ENCODE results near the gene FSTL1. TPM values are rescaled to one million over a fixed set of nuclear protein-coding genes. Genes with fewer than 3 reads are reported as not detected.

The FSTL1 gene
- total and polyA plus RNA-seq, 7 experiments from 2014 or later = 0.05 to 0.58 (median 0.29) TPM; not detected in 3

DNA sequence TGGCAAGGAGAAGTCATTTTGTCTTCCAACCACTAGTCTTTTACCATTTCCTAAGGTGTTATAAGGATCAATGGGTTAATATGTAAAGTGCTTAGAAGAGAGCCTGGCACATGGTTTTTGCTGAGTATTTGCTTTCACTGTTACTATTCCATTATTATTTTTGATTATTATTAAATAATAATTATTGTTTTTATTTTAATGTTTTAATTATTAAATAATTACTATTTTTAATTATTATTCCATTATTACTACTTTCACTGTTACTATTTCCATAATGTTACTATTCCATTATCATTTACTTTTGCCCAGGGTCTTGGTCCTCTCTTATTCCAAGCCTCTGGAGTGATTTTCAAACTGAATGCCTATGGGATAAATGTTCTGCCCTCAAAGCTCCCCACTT is 48.5 kb downstream of the FSTL1 start:
- no peaks in the 10 kb centered on the region for H3K9me3 ChIP-seq (ENCODE audit: control insufficient read depth in 2 of 3, low read length in 3 of 3)
- Mint-ChIP-seq H3K4me3 (no peak overlapping the region), H3K27me3 (no peaks in the 10 kb centered on the region), H3K9me3 (no peaks in the 10 kb centered on the region), H3K36me3 (no peaks in the 10 kb centered on the region), H3K27ac (no peak overlapping the region), H3K4me1 (no peaks in the 10 kb centered on the region)
- H3K27me3 ChIP-seq (ENCODE audit: control insufficient read depth in 2 of 2, insufficient read depth in 2 of 2, low read length in 2 of 2) = no peaks in the 10 kb centered on the region
- no peaks in the 10 kb centered on the region for H3K36me3 ChIP-seq (ENCODE audit: control insufficient read depth in 2 of 3, insufficient read depth in 3 of 3, low read length in 3 of 3)
- H3K4me1 ChIP-seq (ENCODE audit: control insufficient read depth in 2 of 2, insufficient read depth in 2 of 2, low read length in 2 of 2) = no peaks in the 10 kb centered on the region
- no peak overlapping the region for H3K4me3 ChIP-seq (ENCODE audit: low read length)
- ATAC-seq = no peak
- DNase-seq = no peak
- CTCF ChIA-PET = no interaction called here
- POLR2A ChIA-PET = interaction anchor here (0.8 kb wide), 1 partner anchor 203 kb away, joined by 3 read pairs; no protein-coding TSS in a partner anchor
- intact Hi-C loops (cut with micrococcal nuclease) = no loop called here
- no peak overlapping the region for H3K27ac ChIP-seq (ENCODE audit: low read depth, low read length)

GRCh38 chr3:120399372-120399771 is 51.4 kb downstream of the FSTL1 start:
- no peak for ATAC-seq

DNA sequence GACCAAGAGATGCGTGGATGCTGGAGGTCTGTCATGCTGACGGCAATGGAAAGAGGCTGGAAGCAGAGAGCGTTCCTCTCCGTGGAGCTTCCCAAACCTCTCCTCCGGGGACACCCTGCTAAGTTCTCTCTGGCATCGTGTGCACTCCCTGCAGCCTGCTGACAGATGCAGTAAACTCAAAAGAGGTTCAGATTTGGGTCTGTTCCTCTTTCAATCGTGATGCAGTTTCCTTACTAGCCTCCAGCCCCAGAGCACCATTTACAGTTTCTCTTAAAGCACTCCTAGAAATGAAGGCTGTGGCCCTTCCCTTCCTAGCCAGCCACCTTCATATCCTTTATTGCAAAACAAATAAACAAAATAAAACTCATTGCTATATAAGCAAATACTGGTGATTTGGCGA is 54.3 kb downstream of the FSTL1 start:
- CTCF ChIA-PET = no interaction called here
- Histone ChIP-seq H3K4me1 (ENCODE audit: control insufficient read depth in 2 of 2, insufficient read depth in 2 of 2, low read length in 2 of 2) (no peaks in the 10 kb centered on the region), H3K27ac (ENCODE audit: low read depth, low read length) (no peak overlapping the region), H3K36me3 (ENCODE audit: control insufficient read depth in 2 of 3, insufficient read depth in 3 of 3, low read length in 3 of 3) (no peaks in the 10 kb centered on the region), H3K4me3 (ENCODE audit: low read length) (no peak overlapping the region), H3K9me3 (ENCODE audit: control insufficient read depth in 2 of 3, low read length in 3 of 3) (no peaks in the 10 kb centered on the region), H3K27me3 (ENCODE audit: control insufficient read depth in 2 of 2, insufficient read depth in 2 of 2, low read length in 2 of 2) (no peaks in the 10 kb centered on the region)
- Mint-ChIP-seq H3K36me3 (no peaks in the 10 kb centered on the region), H3K4me3 (no peak overlapping the region), H3K27ac (no peak overlapping the region), H3K9me3 (no peaks in the 10 kb centered on the region), H3K27me3 (peaks cover 0 to 4% (median 2%) of the 10 kb centered on the region in 5 donors), H3K4me1 (no peaks in the 10 kb centered on the region)
- ATAC-seq = no peak
- DNase-seq = no peak
- POLR2A ChIA-PET = no interaction called here
- intact Hi-C loops (cut with micrococcal nuclease) = no loop called here

More at GRCh38 chr3:120399372-120399771, 51.4 kb downstream of the FSTL1 start:
- Histone ChIP-seq H3K4me3 (ENCODE audit: low read length) (no peak overlapping the region), H3K36me3 (ENCODE audit: control insufficient read depth in 2 of 3, insufficient read depth in 3 of 3, low read length in 3 of 3) (no peaks in the 10 kb centered on the region), H3K4me1 (ENCODE audit: control insufficient read depth in 2 of 2, insufficient read depth in 2 of 2, low read length in 2 of 2) (no peaks in the 10 kb centered on the region), H3K27ac (ENCODE audit: low read depth, low read length) (no peak overlapping the region), H3K9me3 (ENCODE audit: control insufficient read depth in 2 of 3, low read length in 3 of 3) (no peaks in the 10 kb centered on the region), H3K27me3 (ENCODE audit: control insufficient read depth in 2 of 2, insufficient read depth in 2 of 2, low read length in 2 of 2) (no peaks in the 10 kb centered on the region)
- no peak for DNase-seq
- POLR2A ChIA-PET = no interaction called here
- no peaks in the 10 kb centered on the region for H3K36me3 Mint-ChIP-seq
- no peaks in the 10 kb centered on the region for H3K4me1 Mint-ChIP-seq
- CTCF ChIA-PET = no interaction called here
- H3K27me3 Mint-ChIP-seq = peaks cover 0 to 4% (median 0%) of the 10 kb centered on the region in 5 donors
- no peaks in the 10 kb centered on the region for H3K9me3 Mint-ChIP-seq
- H3K4me3 Mint-ChIP-seq = no peak overlapping the region
- no peak overlapping the region for H3K27ac Mint-ChIP-seq
- intact Hi-C loops (cut with micrococcal nuclease) = no loop called here

DNA sequence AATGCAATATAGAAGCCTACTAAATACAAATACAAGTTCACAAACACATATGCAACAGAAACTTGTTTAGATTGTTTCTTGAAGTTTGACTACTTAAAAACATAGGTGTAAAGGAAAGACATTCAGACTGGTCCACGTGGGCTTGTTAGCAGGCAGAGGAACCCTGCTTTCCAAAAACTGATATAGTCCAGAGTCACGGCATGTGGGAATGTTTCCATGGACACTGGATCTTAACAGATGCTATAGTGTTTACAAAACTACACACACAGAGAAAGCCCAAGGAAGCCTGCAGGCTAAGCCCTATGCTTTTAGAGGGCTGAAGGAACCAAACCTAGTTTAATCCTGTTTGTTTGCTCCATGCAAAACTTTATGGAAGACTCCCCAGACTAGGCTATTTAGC is 56.4 kb downstream of the FSTL1 start:
- H3K27ac Mint-ChIP-seq = no peak overlapping the region
- H3K4me3 Mint-ChIP-seq = no peak overlapping the region
- POLR2A ChIA-PET = no interaction called here
- H3K27ac ChIP-seq (ENCODE audit: low read depth, low read length) = no peak overlapping the region
- CTCF ChIA-PET = interaction anchor here (0.6 kb wide), 1 partner anchor 700 kb away, joined by 3 read pairs; no protein-coding TSS in a partner anchor
- intact Hi-C loops (cut with micrococcal nuclease) = no loop called here
- H3K36me3 Mint-ChIP-seq = no peaks in the 10 kb centered on the region
- no peaks in the 10 kb centered on the region for H3K9me3 Mint-ChIP-seq
- no peaks in the 10 kb centered on the region for H3K36me3 ChIP-seq (ENCODE audit: control insufficient read depth in 2 of 3, insufficient read depth in 3 of 3, low read length in 3 of 3)
- DNase-seq = no peak
- H3K4me3 ChIP-seq (ENCODE audit: low read length) = no peak overlapping the region
- H3K4me1 ChIP-seq (ENCODE audit: control insufficient read depth in 2 of 2, insufficient read depth in 2 of 2, low read length in 2 of 2) = no peaks in the 10 kb centered on the region
- H3K27me3 ChIP-seq (ENCODE audit: control insufficient read depth in 2 of 2, insufficient read depth in 2 of 2, low read length in 2 of 2) = no peaks in the 10 kb centered on the region
- H3K9me3 ChIP-seq (ENCODE audit: control insufficient read depth in 2 of 3, low read length in 3 of 3) = no peaks in the 10 kb centered on the region
- ATAC-seq = no peak
- peaks cover 0 to 4% (median 2%) of the 10 kb centered on the region in 5 donors for H3K27me3 Mint-ChIP-seq
- no peaks in the 10 kb centered on the region for H3K4me1 Mint-ChIP-seq

DNA sequence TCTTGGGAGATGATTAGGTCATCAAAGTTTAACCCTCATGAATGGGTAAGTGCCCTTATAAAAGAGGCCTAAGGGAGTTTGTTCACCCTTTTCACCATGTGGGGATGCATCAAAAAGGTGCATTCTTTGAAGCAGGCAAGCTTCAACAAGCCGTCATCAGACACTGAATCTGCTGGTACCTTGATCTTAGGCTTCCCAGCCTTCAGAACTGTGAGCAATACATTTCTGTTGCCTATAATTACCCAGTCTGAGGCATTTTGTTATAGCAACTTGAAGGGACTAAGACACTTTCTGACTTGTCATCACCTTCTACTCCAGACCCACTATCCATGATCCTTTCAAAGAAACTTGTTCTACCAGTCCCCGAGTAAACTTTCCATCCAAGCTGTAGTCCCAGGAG is 57.0 kb downstream of the FSTL1 start:
- no peak for ATAC-seq
- Histone ChIP-seq H3K4me3 (ENCODE audit: low read length) (no peak overlapping the region), H3K36me3 (ENCODE audit: control insufficient read depth in 2 of 3, insufficient read depth in 3 of 3, low read length in 3 of 3) (no peaks in the 10 kb centered on the region), H3K9me3 (ENCODE audit: control insufficient read depth in 2 of 3, low read length in 3 of 3) (no peaks in the 10 kb centered on the region), H3K27ac (ENCODE audit: low read depth, low read length) (no peak overlapping the region), H3K4me1 (ENCODE audit: control insufficient read depth in 2 of 2, insufficient read depth in 2 of 2, low read length in 2 of 2) (no peaks in the 10 kb centered on the region), H3K27me3 (ENCODE audit: control insufficient read depth in 2 of 2, insufficient read depth in 2 of 2, low read length in 2 of 2) (no peaks in the 10 kb centered on the region)
- Mint-ChIP-seq H3K27ac (no peak overlapping the region), H3K27me3 (peaks cover 0 to 4% (median 2%) of the 10 kb centered on the region in 5 donors), H3K4me3 (no peak overlapping the region), H3K36me3 (no peaks in the 10 kb centered on the region), H3K4me1 (no peaks in the 10 kb centered on the region), H3K9me3 (no peaks in the 10 kb centered on the region)
- intact Hi-C loops (cut with micrococcal nuclease) = no loop called here
- CTCF ChIA-PET = interaction anchor here (0.6 kb wide), 1 partner anchor 700 kb away, joined by 3 read pairs; no protein-coding TSS in a partner anchor
- POLR2A ChIA-PET = no interaction called here
- DNase-seq = no peak

- Mint-ChIP-seq H3K4me1 (no peaks in the 10 kb centered on the region), H3K27ac (no peak overlapping the region), H3K9me3 (no peaks in the 10 kb centered on the region), H3K36me3 (no peaks in the 10 kb centered on the region), H3K4me3 (no peak overlapping the region), H3K27me3 (peaks cover 0 to 4% (median 2%) of the 10 kb centered on the region in 5 donors)
- ATAC-seq = no peak
- no peaks in the 10 kb centered on the region for H3K4me1 ChIP-seq (ENCODE audit: control insufficient read depth in 2 of 2, insufficient read depth in 2 of 2, low read length in 2 of 2)
- CTCF ChIA-PET = interaction anchor here (1.0 kb wide), 1 partner anchor 24 kb away, joined by 4 read pairs; no protein-coding TSS in a partner anchor
- intact Hi-C loops (cut with micrococcal nuclease) = no loop called here
- H3K27me3 ChIP-seq (ENCODE audit: control insufficient read depth in 2 of 2, insufficient read depth in 2 of 2, low read length in 2 of 2) = no peaks in the 10 kb centered on the region
- no peak overlapping the region for H3K27ac ChIP-seq (ENCODE audit: low read depth, low read length)
- no peaks in the 10 kb centered on the region for H3K9me3 ChIP-seq (ENCODE audit: control insufficient read depth in 2 of 3, low read length in 3 of 3)
- POLR2A ChIA-PET = no interaction called here
- no peak for DNase-seq
- no peaks in the 10 kb centered on the region for H3K36me3 ChIP-seq (ENCODE audit: control insufficient read depth in 2 of 3, insufficient read depth in 3 of 3, low read length in 3 of 3)
- H3K4me3 ChIP-seq (ENCODE audit: low read length) = no peak overlapping the region
These were observed 57.5 kb downstream of the FSTL1 start for GRCh38 chr3:120393243-120393642.

DNA sequence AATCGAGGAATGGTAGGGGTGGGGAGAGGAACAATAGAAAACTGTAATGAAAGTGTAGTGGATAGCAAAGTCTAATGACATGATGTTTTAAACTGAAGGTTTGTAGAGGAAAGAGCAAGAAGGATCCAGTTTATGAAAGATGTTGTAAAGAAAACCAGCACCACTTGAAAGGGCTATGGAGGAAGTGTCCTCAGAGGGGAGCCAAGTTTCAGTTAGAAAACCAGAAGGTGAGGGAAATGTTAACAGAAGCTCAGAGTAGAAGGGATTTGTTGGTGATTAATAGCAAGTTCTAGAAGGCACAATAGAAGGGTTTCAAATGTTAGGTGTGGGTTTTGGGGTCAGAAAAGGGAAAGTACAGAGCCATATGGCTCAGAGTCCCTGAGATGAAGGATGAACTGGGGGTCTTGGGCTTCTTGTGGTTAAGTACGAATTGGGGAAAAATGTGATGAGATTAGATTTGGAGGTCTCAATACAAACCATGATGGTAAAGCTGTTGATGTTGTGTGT is 67.8 kb downstream of the FSTL1 start:
- Histone ChIP-seq H3K4me1 (ENCODE audit: control insufficient read depth in 2 of 2, insufficient read depth in 2 of 2, low read length in 2 of 2) (no peaks in the 10 kb centered on the region), H3K4me3 (ENCODE audit: low read length) (no peak overlapping the region), H3K27me3 (ENCODE audit: control insufficient read depth in 2 of 2, insufficient read depth in 2 of 2, low read length in 2 of 2) (no peaks in the 10 kb centered on the region), H3K27ac (ENCODE audit: low read depth, low read length) (no peak overlapping the region), H3K36me3 (ENCODE audit: control insufficient read depth in 2 of 3, insufficient read depth in 3 of 3, low read length in 3 of 3) (no peaks in the 10 kb centered on the region), H3K9me3 (ENCODE audit: control insufficient read depth in 2 of 3, low read length in 3 of 3) (no peaks in the 10 kb centered on the region)
- peaks cover 0 to 6% (median 0%) of the 10 kb centered on the region in 11 donors for H3K9me3 Mint-ChIP-seq
- no peak overlapping the region for H3K27ac Mint-ChIP-seq
- no peak overlapping the region for H3K4me3 Mint-ChIP-seq
- peaks cover 0 to 12% (median 9%) of the 10 kb centered on the region in 5 donors for H3K27me3 Mint-ChIP-seq
- POLR2A ChIA-PET = no interaction called here
- CTCF ChIA-PET = no interaction called here
- no peak for DNase-seq
- intact Hi-C loops (cut with micrococcal nuclease) = no loop called here
- no peak for ATAC-seq
- peaks cover 0 to 5% (median 0%) of the 10 kb centered on the region in 5 donors for H3K36me3 Mint-ChIP-seq
- no peaks in the 10 kb centered on the region for H3K4me1 Mint-ChIP-seq

All from naive thymus-derived CD4-positive, alpha-beta T cell (primary cell).